ENCODE data around the gene RAI14. TPM values are rescaled to one million over a fixed set of nuclear protein-coding genes. Genes with fewer than 3 reads are reported as not detected.
"Not testable (repeated sequence)": the region's sequence is repeated elsewhere in the genome, so short reads cannot be mapped to it uniquely, and the experiment has no call there.

The RAI14 gene
- total and polyA plus RNA-seq, 3 donors from 2014 or later: 34.3 to 54.6 (median 49.6) TPM

DNA sequence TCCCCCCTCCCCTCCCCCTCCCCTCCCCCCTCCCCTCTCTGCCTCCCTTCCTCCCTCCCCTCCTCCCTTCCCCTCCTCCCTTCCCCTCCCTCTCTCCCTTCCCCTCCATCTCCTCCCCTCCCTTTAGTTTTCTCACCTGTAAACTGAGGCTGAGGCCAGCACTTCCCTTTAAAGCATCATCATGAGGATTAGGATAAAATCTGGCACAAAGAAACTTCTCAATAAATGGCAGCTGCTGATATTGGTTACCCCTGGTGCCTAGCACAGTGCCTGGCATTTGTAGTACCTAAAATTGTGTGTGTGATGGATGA lies 41.9 kb downstream of the RAI14 start:
- no peak for DNase-seq
- Histone ChIP-seq H3K27ac (no peak overlapping the region), H3K4me1 (no peaks in the 10 kb centered on the region), H3K27me3 (no peaks in the 10 kb centered on the region), H3K4me3 (no peak overlapping the region), H3K9me3 (no peaks in the 10 kb centered on the region), H3K36me3 (ENCODE audit: low read depth, missing control alignments) (no peaks in the 10 kb centered on the region)
- intact Hi-C loops (cut with DNase I; ENCODE audit: low total_unique reads): no loop called here
- TF ChIP-seq POLR2A (IDR thresholded peaks at IDR 0.05): no peak

DNA sequence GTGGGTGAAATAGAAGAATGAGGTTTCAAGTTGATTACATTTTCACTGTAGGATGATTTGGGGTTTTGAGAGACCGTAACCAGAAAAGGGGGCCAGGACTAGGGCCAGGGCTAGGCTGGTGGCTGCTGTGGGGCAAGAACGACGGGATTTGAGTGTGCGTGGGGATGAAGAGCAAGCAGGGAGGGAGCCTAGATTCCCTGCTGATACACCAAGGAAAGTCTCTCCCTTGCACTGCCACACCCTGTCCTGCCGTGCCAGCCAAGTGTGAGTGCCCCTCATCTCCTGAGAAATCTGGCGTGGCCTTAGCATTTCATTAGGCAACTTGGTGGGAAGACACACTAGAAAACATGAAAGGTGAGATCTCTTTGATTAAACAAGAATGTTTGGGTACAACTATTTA lies 42.6 kb downstream of the RAI14 start:
- 90 to 94% methylated on average over 6 of the region's 6 CpGs for WGBS, 2 donors
- TF ChIP-seq POLR2A (IDR thresholded peaks at IDR 0.05): no peak
- H3K27ac ChIP-seq: no peak overlapping the region
- H3K4me1 ChIP-seq: no peaks in the 10 kb centered on the region
- intact Hi-C loops (cut with DNase I; ENCODE audit: low total_unique reads): no loop called here
- H3K36me3 ChIP-seq (ENCODE audit: low read depth, missing control alignments): no peaks in the 10 kb centered on the region
- H3K27me3 ChIP-seq: no peaks in the 10 kb centered on the region
- H3K9me3 ChIP-seq: no peaks in the 10 kb centered on the region
- H3K4me3 ChIP-seq: no peak overlapping the region
- no peak for DNase-seq

DNA sequence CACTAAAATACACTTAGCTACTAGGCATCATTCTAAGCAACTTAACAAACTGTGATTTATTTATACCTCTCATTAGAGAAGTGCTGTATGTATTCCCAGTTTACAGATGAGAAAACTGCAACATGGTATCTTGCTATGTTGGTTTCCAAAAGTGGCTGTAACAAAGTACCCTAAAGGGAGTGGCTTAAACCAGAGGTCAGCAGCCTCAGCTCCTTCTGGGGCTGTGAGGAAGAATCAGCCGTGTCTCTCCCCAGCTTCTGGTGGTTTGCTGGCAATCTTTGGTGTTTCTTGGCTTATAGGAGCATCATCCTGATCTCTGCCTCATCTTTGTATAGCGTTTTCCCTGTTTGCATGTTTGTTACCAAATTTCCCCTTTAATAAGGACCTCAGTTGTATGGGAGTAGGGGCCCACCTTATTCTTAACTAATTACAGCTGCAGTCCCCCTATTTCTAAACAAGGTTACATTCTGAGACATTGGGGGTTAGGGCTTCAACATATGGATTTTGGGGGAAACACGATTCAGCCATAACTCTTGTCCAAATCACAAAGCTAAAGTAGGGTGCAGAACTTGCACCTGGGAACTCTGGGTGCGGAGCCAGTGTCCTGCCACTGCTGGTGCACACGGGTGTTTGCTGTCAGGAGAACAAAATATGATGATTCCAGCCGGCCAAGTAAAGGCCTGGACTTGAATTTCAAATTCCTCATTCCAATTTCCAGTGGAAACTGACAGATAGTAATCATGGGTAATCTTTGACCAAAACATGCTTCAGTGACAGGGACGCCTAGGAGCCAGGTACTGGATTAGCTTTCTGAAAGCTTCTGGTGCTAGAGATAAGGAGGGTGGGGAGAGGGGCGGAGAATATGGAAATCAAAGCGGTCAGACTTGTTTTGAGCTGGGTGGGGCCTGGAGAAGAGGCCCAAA lies 43.3 kb downstream of the RAI14 start:
- WGBS, 2 donors: 77 to 82% methylated on average over 9 of the region's 9 CpGs
- intact Hi-C loops (cut with DNase I; ENCODE audit: low total_unique reads): no loop called here

DNA sequence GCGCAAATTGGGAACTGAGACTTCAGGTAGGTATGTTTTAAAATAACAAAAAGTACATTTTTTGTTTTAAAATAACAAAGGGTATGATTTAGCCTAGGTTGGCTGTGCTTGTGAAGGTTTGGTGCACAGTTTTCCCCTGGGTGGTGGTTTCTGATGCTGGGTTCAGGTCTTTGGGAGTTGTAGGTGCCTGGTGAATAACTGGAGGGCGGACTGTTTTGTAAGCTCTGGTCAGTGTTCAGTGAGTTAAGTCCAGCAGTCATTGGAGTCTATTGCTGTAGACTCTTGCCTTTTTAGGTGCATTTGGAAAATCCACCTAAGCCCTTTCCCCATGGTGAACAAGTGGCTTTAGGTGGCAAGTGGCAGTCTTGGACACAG lies 43.9 kb downstream of the RAI14 start:
- WGBS, 2 donors: 96 to 97% methylated on average over 2 of the region's 2 CpGs
- Histone ChIP-seq H3K4me1 (no peaks in the 10 kb centered on the region), H3K36me3 (ENCODE audit: low read depth, missing control alignments) (no peaks in the 10 kb centered on the region), H3K4me3 (no peak overlapping the region), H3K27ac (no peak overlapping the region), H3K27me3 (no peaks in the 10 kb centered on the region), H3K9me3 (no peaks in the 10 kb centered on the region)
- intact Hi-C loops (cut with DNase I; ENCODE audit: low total_unique reads): no loop called here
- TF ChIP-seq POLR2A (IDR thresholded peaks at IDR 0.05): no peak
- TF ChIP-seq, protein P1, sequence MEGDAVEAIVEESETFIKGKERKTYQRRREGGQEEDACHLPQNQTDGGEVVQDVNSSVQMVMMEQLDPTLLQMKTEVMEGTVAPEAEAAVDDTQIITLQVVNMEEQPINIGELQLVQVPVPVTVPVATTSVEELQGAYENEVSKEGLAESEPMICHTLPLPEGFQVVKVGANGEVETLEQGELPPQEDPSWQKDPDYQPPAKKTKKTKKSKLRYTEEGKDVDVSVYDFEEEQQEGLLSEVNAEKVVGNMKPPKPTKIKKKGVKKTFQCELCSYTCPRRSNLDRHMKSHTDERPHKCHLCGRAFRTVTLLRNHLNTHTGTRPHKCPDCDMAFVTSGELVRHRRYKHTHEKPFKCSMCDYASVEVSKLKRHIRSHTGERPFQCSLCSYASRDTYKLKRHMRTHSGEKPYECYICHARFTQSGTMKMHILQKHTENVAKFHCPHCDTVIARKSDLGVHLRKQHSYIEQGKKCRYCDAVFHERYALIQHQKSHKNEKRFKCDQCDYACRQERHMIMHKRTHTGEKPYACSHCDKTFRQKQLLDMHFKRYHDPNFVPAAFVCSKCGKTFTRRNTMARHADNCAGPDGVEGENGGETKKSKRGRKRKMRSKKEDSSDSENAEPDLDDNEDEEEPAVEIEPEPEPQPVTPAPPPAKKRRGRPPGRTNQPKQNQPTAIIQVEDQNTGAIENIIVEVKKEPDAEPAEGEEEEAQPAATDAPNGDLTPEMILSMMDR (IDR thresholded peaks at IDR 0.05): no peak
- no peak for DNase-seq

More for the DNA sequence above, 43.3 kb downstream of the RAI14 start:
- Histone ChIP-seq H3K4me1 (no peaks in the 10 kb centered on the region), H3K36me3 (ENCODE audit: low read depth, missing control alignments) (no peaks in the 10 kb centered on the region), H3K27ac (no peak overlapping the region), H3K27me3 (no peaks in the 10 kb centered on the region), H3K4me3 (no peak overlapping the region), H3K9me3 (no peaks in the 10 kb centered on the region)
- DNase-seq: no peak
- no peak for TF ChIP-seq POLR2A (IDR thresholded peaks at IDR 0.05)
- TF ChIP-seq, protein P1 (IDR thresholded peaks at IDR 0.05): no peak

DNA sequence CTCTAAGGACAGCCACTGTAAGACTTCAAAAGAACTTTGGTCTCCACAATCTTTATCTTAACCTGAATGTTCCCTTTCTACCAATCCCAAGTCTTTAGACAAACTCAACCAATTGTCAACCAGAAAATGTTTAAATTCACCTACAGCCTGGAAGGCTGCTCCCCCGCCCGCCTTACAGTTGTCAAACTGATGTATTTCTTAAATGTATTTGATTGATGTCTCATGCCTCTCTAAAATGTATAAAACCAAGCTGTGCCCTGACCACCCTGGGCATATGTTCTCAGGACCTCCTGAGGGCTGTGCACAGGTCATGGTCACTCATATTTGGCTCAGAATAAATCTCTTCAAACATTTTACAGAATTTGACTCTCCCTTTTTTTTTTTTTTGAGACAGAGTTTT lies 45.3 kb downstream of the RAI14 start:
- DNase-seq; H3K27ac ChIP-seq; H3K27me3 ChIP-seq; H3K36me3 ChIP-seq (ENCODE audit: low read depth, missing control alignments); H3K4me1 ChIP-seq; H3K9me3 ChIP-seq; H3K4me3 ChIP-seq; intact Hi-C loops (cut with DNase I; ENCODE audit: low total_unique reads): not testable (repeated sequence)
- WGBS, 2 donors: 97 to 98% methylated on average over 2 of the region's 2 CpGs

DNA sequence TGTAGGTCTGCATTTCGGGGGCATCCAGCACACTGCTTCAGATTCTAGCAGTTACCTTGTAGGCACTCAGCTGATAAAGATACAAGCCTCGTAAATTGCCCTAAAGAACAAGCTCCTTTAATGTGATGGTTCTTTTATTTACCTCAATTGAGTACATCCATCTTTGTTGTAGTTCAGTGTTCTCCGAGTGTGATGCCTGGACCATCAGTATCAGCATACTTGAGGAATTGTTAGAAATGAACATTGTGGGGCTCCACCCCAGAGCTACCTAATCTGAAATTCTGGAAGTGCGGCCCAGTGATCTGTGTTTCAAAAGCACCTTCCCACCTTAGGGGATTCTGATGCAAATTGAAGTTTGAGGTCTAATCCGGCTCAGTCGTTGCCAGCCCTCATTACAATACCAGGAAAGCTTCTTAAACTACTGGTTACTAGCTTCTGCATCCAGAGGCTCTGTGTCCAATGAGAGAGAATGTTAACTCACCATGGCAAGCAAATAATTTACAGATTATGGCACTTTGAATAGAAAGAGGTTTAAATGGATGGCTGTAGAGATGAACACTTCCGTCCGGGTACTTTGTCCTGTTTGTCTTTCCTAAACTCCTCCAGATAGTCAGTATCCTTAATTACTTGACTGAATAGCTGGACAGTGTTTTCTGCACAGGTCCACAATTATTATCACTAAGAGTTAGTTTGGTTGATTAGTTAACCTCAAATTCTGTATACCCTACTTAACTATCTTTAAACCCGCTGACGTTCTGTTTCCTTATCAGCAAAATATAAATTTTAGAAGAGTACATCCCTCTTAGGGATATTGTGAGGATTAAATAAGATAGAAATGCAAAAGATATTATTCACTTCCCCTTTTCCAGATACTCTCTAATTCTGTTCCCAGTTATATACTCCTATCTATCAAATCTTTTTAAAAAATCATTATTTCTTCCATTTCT lies 47.9 kb downstream of the RAI14 start:
- H3K4me1 ChIP-seq: peaks cover under 1% of the 10 kb centered on the region
- H3K9me3 ChIP-seq: no peaks in the 10 kb centered on the region
- WGBS, 2 donors: 78 to 82% methylated on average over 10 of the region's 10 CpGs
- no peaks in the 10 kb centered on the region for H3K36me3 ChIP-seq (ENCODE audit: low read depth, missing control alignments)
- H3K4me3 ChIP-seq: no peak overlapping the region
- no peak for TF ChIP-seq POLR2A (IDR thresholded peaks at IDR 0.05)
- TF ChIP-seq, protein P1 (IDR thresholded peaks at IDR 0.05): no peak
- intact Hi-C loops (cut with DNase I; ENCODE audit: low total_unique reads): no loop called here
- DNase-seq: no peak
- no peak overlapping the region for H3K27ac ChIP-seq
- no peaks in the 10 kb centered on the region for H3K27me3 ChIP-seq

Data from testis (tissue), 3 donors.